ENCODE data around the gene GABPB2.

Gene GABPB2

DNA sequence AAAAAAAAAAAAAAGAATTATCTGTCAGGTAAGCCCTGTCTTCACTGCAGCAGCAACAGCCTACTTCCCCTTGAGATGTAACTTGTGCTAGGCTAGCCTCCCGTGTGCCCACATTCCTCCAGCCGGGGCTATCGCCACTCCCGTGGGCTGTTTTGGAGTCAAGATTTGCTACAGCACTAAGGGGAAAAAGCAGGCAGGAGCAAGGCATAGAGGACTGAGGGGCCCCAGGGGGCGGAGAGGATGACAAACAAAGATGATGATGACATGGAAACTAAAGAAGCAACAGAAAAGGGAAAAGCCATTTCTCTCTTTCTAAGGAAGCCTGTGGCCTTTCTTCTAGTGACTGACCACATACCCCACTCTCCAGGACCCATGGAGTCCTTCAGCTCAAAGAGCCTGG is 87.8 kb downstream of the GABPB2 start:
- Histone ChIP-seq H3K27me3 (ENCODE audit: control insufficient read depth, insufficient read depth, low read length) (no peaks in the 10 kb centered on the region), H3K9ac (ENCODE audit: low read length) (no peak overlapping the region), H3K4me3 (ENCODE audit: low read length) (no peak overlapping the region), H3K4me1 (ENCODE audit: control insufficient read depth, insufficient read depth, low read length) (peaks cover 5% of the 10 kb centered on the region), H3K36me3 (ENCODE audit: control insufficient read depth, insufficient read depth, low read length) (peaks cover 9% of the 10 kb centered on the region), H3K9me3 (ENCODE audit: control insufficient read depth, low read length) (no peaks in the 10 kb centered on the region)

DNA sequence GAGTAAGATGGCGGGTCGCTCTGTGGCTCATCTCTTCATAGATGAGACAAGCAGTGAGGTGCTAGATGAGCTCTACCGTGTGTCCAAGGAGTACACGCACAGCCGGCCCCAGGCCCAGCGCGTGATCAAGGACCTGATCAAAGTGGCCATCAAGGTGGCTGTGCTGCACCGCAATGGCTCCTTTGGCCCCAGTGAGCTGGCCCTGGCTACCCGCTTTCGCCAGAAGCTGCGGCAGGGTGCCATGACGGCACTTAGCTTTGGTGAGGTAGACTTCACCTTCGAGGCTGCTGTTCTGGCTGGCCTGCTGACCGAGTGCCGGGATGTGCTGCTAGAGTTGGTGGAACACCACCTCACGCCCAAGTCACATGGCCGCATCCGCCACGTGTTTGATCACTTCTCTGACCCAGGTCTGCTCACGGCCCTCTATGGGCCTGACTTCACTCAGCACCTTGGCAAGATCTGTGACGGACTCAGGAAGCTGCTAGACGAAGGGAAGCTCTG is 88.2 kb downstream of the GABPB2 start:
- H3K9me3 ChIP-seq (ENCODE audit: control insufficient read depth, low read length): no peaks in the 10 kb centered on the region
- H3K36me3 ChIP-seq (ENCODE audit: control insufficient read depth, insufficient read depth, low read length): peaks cover 9% of the 10 kb centered on the region
- no peak overlapping the region for H3K4me3 ChIP-seq (ENCODE audit: low read length)

DNA sequence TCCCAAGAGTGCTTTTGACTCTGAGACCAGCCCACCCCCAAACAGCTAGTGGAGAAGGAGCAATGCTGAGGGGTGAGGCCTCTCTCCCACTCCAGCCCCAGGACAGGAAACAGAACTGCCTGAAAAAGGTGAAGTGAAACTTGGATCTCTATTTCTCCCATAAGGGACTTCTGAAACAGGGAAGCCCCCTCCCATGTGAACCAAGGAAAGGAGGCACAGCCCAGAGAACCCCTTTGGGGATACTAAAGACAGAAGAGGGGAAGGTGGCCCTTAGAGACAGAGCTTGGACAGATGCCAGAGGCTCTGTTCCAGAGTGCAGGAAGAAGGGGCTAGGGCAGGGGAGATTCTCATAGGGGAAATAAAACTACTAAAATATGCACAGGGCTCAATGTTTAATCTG is 88.8 kb downstream of the GABPB2 start:
- Histone ChIP-seq H3K4me1 (ENCODE audit: control insufficient read depth, insufficient read depth, low read length) (peaks cover 6% of the 10 kb centered on the region), H3K4me3 (ENCODE audit: low read length) (no peak overlapping the region), H3K9me3 (ENCODE audit: control insufficient read depth, low read length) (no peaks in the 10 kb centered on the region), H3K36me3 (ENCODE audit: control insufficient read depth, insufficient read depth, low read length) (peaks cover 9% of the 10 kb centered on the region), H3K27me3 (ENCODE audit: control insufficient read depth, insufficient read depth, low read length) (no peaks in the 10 kb centered on the region), H3K9ac (ENCODE audit: low read length) (no peak overlapping the region)

More for the DNA sequence above, 88.2 kb downstream of the GABPB2 start:
- Histone ChIP-seq H3K4me1 (ENCODE audit: control insufficient read depth, insufficient read depth, low read length) (peaks cover 5% of the 10 kb centered on the region), H3K27me3 (ENCODE audit: control insufficient read depth, insufficient read depth, low read length) (no peaks in the 10 kb centered on the region), H3K9ac (ENCODE audit: low read length) (no peak overlapping the region)

DNA sequence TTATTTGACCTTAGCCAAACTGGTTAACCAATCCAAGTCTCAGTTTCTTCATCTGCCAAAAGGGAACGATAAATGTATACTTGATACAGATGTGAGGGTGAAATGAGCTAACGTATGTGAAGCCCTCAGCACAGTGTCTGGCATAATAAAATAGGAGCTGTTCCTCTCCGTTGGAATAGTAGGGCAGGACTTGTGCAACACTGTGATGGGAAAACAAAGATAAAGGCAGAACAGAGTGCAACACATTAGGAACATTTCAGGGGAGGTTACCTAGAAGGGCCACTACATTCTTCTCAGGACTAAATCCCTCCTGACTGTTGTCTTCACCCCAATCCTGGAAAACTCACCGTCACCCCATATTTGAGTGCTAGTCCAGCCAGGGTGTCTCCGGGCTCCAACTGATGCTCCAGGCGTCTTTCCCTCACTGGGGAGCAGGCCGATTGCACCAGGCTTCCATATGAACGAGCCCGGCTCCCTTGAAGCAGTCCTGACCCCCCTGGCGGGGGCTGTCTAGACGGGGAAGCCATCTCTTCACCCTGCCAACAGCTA is 94.2 kb downstream of the GABPB2 start:
- Histone ChIP-seq H3K27me3 (ENCODE audit: control insufficient read depth, insufficient read depth, low read length) (no peaks in the 10 kb centered on the region), H3K4me1 (ENCODE audit: control insufficient read depth, insufficient read depth, low read length) (peaks cover 11% of the 10 kb centered on the region)

DNA sequence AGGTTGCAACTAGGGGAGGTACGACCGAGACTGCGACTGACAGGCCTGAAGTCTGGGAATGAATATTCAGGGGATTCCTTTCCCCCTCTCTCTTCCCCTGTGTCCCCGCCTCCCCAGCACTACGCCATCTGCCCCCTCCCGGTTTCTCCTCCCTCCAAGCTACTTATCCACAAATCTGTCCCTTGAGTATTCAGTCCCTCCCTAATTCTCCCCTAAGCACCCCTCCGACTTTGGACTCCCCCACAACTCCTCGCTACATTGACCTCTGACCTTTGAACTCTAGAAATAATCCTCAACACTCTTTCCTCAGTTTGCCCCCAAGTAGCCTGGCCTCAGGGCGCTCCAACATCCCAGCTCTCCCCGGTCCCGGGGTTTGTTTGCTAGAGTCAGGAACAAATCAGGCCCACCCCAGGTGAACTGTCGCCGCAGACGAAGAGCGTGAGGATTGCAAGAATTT is 94.7 kb downstream of the GABPB2 start:
- no peaks in the 10 kb centered on the region for H3K9me3 ChIP-seq (ENCODE audit: control insufficient read depth, low read length)
- H3K9ac ChIP-seq (ENCODE audit: low read length): peak overlapping the region; percentile 78
- no peaks in the 10 kb centered on the region for H3K27me3 ChIP-seq (ENCODE audit: control insufficient read depth, insufficient read depth, low read length)
- H3K4me3 ChIP-seq (ENCODE audit: low read length): peak overlapping the region; percentile 73
- peaks cover 11% of the 10 kb centered on the region for H3K4me1 ChIP-seq (ENCODE audit: control insufficient read depth, insufficient read depth, low read length)
- H3K36me3 ChIP-seq (ENCODE audit: control insufficient read depth, insufficient read depth, low read length): peaks cover 10% of the 10 kb centered on the region

More for the DNA sequence above, 94.2 kb downstream of the GABPB2 start:
- H3K9ac ChIP-seq (ENCODE audit: low read length): peak overlapping the region; percentile 78
- H3K36me3 ChIP-seq (ENCODE audit: control insufficient read depth, insufficient read depth, low read length): peaks cover 10% of the 10 kb centered on the region
- H3K4me3 ChIP-seq (ENCODE audit: low read length): peak overlapping the region; percentile 73
- no peaks in the 10 kb centered on the region for H3K9me3 ChIP-seq (ENCODE audit: control insufficient read depth, low read length)

DNA sequence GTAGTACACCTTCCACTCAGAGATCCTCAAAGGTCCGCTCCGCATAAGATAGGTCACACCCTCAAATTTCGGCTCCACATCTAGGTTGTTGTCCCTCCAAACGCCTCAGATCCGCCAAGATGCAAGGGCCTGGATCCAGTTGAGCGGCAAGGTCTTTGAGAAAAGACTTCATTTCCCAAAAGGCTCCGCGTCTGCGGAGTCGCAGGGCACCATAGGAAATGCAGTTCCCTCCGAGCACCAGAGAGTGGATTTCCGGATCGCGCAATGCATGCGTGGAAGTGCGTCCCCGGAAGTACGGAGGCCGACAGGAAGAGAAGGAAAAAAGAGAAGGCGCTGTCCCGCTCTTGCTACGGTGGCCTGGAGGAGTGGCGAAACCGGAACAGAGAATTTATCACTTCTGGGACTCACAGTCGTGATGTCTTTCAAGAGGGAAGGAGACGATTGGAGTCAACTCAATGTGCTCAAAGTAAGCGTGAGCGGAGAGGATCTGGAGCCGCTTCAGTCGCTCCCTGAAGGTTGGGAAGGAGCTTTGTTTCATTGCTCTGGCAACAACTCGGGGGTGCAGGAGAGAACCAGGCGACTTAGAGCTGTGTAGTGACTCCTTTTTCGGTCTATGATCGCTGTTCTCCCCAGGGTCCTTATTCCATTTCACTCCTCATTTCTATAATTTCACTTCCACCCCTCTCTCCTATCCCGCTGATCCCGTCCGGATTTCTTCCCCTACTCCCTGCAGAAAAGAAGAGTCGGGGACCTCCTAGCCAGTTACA is 95.4 kb downstream of the GABPB2 start, which contains the start of the genes LYSMD1 and SCNM1:
Gene LYSMD1 (minus strand): TSS at position 165 of the 767 bp plus-strand sequence. CDS start 644 bp downstream, outside the sequence.
Gene SCNM1 (plus strand): TSS at position 407 of the 767 bp plus-strand sequence. CDS start 9 bp downstream, at position 416.
- Histone ChIP-seq H3K9me3 (ENCODE audit: control insufficient read depth, low read length) (no peaks in the 10 kb centered on the region), H3K4me3 (ENCODE audit: low read length) (peak within 1 kb of the TSS; percentile 73), H3K4me1 (ENCODE audit: control insufficient read depth, insufficient read depth, low read length) (peaks cover 11% of the 10 kb centered on the region), H3K36me3 (ENCODE audit: control insufficient read depth, insufficient read depth, low read length) (peaks cover 5% of the 10 kb centered on the region), H3K9ac (ENCODE audit: low read length) (peak within 1 kb of the TSS; percentile 81), H3K27me3 (ENCODE audit: control insufficient read depth, insufficient read depth, low read length) (no peaks in the 10 kb centered on the region)

DNA sequence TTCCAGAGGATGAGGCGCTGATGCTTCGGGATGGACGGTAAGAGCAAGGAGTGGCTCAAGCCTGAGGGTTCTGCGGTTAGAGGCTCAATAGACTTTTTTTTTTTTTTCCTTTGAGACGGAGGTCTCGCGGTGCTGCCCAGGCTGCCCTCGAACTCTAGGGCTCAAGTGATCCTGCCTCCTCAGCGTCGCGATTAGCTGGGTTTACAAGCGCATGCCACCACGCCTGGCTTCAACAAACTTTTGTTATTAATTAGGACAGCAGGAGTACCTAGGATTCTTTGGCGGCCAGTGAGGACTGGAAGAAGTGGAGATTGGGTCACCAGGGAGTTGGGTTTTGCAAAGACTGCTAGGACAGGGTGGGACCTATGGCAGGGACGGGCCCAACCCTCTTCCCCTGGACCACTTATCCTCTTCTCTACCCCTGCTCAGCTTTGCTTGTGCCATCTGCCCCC is 96.0 kb downstream of the GABPB2 start:
- peak overlapping the region; percentile 73 for H3K4me3 ChIP-seq (ENCODE audit: low read length)
- no peaks in the 10 kb centered on the region for H3K27me3 ChIP-seq (ENCODE audit: control insufficient read depth, insufficient read depth, low read length)
- H3K9ac ChIP-seq (ENCODE audit: low read length): peak overlapping the region; percentile 81
- H3K36me3 ChIP-seq (ENCODE audit: control insufficient read depth, insufficient read depth, low read length): peaks cover 5% of the 10 kb centered on the region
- H3K9me3 ChIP-seq (ENCODE audit: control insufficient read depth, low read length): no peaks in the 10 kb centered on the region
- peaks cover 11% of the 10 kb centered on the region for H3K4me1 ChIP-seq (ENCODE audit: control insufficient read depth, insufficient read depth, low read length)

DNA sequence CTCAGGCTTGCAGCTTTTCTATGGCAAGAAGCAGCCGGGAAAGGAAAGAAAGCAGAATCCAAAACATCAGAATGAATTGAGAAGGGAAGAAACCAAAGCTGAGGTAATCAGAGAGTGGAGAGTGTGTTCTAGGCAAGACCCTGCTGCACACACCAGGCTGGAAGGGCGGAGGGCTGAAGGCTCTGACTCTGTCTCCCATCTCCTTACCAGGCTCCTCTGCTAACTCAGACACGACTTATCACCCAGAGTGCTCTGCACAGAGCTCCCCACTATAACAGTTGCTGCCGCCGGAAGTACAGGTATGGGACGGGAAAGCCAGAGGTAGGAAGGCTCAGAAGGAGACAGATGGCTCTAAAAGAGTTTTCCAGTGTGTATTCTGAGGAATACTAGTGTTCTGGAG is 96.6 kb downstream of the GABPB2 start:
- Histone ChIP-seq H3K4me1 (ENCODE audit: control insufficient read depth, insufficient read depth, low read length) (peaks cover 11% of the 10 kb centered on the region), H3K27me3 (ENCODE audit: control insufficient read depth, insufficient read depth, low read length) (no peaks in the 10 kb centered on the region), H3K4me3 (ENCODE audit: low read length) (no peak overlapping the region), H3K9me3 (ENCODE audit: control insufficient read depth, low read length) (no peaks in the 10 kb centered on the region), H3K9ac (ENCODE audit: low read length) (peak overlapping the region; percentile 81), H3K36me3 (ENCODE audit: control insufficient read depth, insufficient read depth, low read length) (peaks cover 5% of the 10 kb centered on the region)

DNA sequence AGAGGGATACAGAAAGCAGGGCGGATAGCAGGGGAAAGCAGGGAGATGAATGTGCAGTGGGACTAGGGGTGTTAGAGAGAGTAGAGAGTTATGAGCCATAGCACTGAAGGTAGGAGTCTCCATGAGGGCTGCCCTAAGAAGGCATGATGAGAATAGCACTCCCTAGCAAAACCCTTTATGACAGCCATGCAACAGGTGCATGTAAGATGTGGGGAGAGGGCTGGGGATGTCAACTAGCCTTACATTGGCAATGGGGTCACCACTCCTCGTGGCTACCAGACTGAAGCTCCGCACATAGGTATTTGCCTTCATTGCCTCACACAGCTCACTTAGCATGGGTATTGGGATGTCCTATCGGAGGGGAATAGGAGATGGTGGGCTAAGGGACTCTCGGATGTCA is 100.6 kb downstream of the GABPB2 start:
- H3K9ac ChIP-seq (ENCODE audit: low read length): no peak overlapping the region
- no peaks in the 10 kb centered on the region for H3K27me3 ChIP-seq (ENCODE audit: control insufficient read depth, insufficient read depth, low read length)
- peaks cover 5% of the 10 kb centered on the region for H3K36me3 ChIP-seq (ENCODE audit: control insufficient read depth, insufficient read depth, low read length)
- H3K4me3 ChIP-seq (ENCODE audit: low read length): no peak overlapping the region
- H3K9me3 ChIP-seq (ENCODE audit: control insufficient read depth, low read length): no peaks in the 10 kb centered on the region
- no peaks in the 10 kb centered on the region for H3K4me1 ChIP-seq (ENCODE audit: control insufficient read depth, insufficient read depth, low read length)

Data from mucosa of stomach (tissue), 1 donor.